Erythroblast (primary cell): ENCODE data around the gene ATF2.

Source experiments
- GATA1 ChIP-seq: IDR thresholded peaks from 2 replicates; pipeline ENCODE4 v1.6.1; 2011; ENCODE audit warnings: low read depth, mild to moderate bottlenecking, control low read depth, low read length, moderate library complexity
- POLR2A ChIP-seq: IDR thresholded peaks from 2 replicates; pipeline ENCODE4 v1.6.1; 2011; ENCODE audit warnings: mild to moderate bottlenecking, low read length

DNA sequence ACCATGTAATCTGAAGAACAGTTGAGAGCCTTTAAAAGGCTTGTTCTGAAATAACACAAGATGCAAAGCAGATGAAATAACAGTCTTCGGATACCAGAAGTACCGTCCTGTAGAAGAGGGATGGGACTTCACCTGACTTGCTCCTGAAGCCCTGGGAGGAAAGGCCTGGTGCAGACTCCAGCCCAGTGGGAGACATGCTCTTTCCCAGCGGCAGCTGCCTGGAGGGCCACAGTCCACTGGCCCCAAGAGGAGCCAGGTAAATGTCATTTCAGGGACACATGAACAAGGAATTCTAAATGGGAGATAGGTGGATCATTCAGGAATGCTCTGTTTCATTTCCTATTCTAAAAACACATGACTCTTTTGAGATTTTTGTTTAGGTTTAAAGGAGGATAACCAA, 140.2 kb downstream of the ATF2 start:
- TF ChIP-seq POLR2A: no peak
- no peak for TF ChIP-seq GATA1
